HepG2 (cell line): ENCODE results near the gene L3MBTL1. TPM values are rescaled to one million over a fixed set of nuclear protein-coding genes. Genes with fewer than 3 reads are reported as not detected.

Experiments used
- AKAP8 ChIP-seq: sonication (generic); formaldehyde crosslinking; IDR thresholded peaks from 2 replicates; pipeline ENCODE4 v1.5.1; 2020; ENCODE audit warnings: mild to moderate bottlenecking, missing genetic modification reagents
- BHLHE40 ChIP-seq: IDR thresholded peaks from 2 replicates; pipeline ENCODE4 v1.6.1; 2011; ENCODE audit warnings: low read length, improper control_type of control experiment
- ETV5 ChIP-seq: IDR thresholded peaks from 2 replicates; pipeline ENCODE4 v1.6.1; 2018; ENCODE audit warnings: missing biosample characterization, missing genetic modification reagents, inconsistent platforms, borderline replicate concordance
- HMG20B ChIP-seq: conservative IDR thresholded peaks from 2 replicates; pipeline ENCODE4 v1.6.1; 2016; ENCODE audit warnings: missing genetic modification reagents, missing compliant biosample characterization
- JUNB ChIP-seq: sonication (generic); formaldehyde crosslinking; IDR thresholded peaks from 2 replicates; pipeline ENCODE4 v1.8.0; 2022; ENCODE audit warnings: missing genetic modification reagents, mild to moderate bottlenecking, borderline replicate concordance
- JUND ChIP-seq: sonication (generic); formaldehyde crosslinking; IDR thresholded peaks from 2 replicates; pipeline ENCODE4 v1.8.0; 2022; ENCODE audit warnings: mild to moderate bottlenecking, missing genetic modification reagents
- MAZ ChIP-seq, 2 experiments: sonication (generic) in 1 of 2; formaldehyde crosslinking in 1 of 2; IDR thresholded peaks; 2 replicates each; pipeline versions ENCODE4 v1.5.0 to v1.6.1; 2012 to 2020; ENCODE audit warnings: low read depth in 2 of 2, mild to moderate bottlenecking in 2 of 2, borderline replicate concordance in 1 of 2, improper control_type of control experiment in 1 of 2, low read length in 1 of 2, missing genetic modification reagents in 1 of 2, moderate library complexity in 1 of 2
- MYC ChIP-seq: sonication (generic); formaldehyde crosslinking; IDR thresholded peaks from 2 replicates; pipeline ENCODE4 v1.9.0; 2021; ENCODE audit warnings: missing genetic modification reagents, borderline replicate concordance
- RELA ChIP-seq: sonication (generic); formaldehyde crosslinking; IDR thresholded peaks from 2 replicates; pipeline ENCODE4 v1.4.0; 2020; ENCODE audit warnings: missing genetic modification reagents
- ZMYM4 ChIP-seq: sonication (generic); formaldehyde crosslinking; IDR thresholded peaks from 2 replicates; pipeline ENCODE4 v1.8.1; 2023; ENCODE audit warnings: mild to moderate bottlenecking, missing genetic modification reagents
- ZNF317 ChIP-seq: sonication (generic); formaldehyde crosslinking; IDR thresholded peaks from 2 replicates; pipeline ENCODE4 v1.5.0; 2020; ENCODE audit warnings: mild to moderate bottlenecking, missing genetic modification reagents
- ZNF33B ChIP-seq: sonication (generic); formaldehyde crosslinking; IDR thresholded peaks from 2 replicates; pipeline ENCODE4 v1.5.1; 2020; ENCODE audit warnings: mild to moderate bottlenecking, missing genetic modification reagents
- ZSCAN21 ChIP-seq: sonication (generic); formaldehyde crosslinking; IDR thresholded peaks from 2 replicates; pipeline ENCODE4 v1.8.0; 2022; ENCODE audit warnings: mild to moderate bottlenecking, missing genetic modification reagents, moderate library complexity, borderline replicate concordance
- polyA plus RNA-seq, 8 experiments: library from polyadenylated mRNA; depleted of rRNA in 3 of 8; stranded (reverse) in 7 of 8; unstranded in 1 of 8; fragments of >200 nt; fragmentation: Illumina TruSeq in 4 of 8; extraction: Trizol in 4 of 8; gene quantifications; 2 replicates each; pipeline versions ENCODE4 v1.2.1 to v1.2.3, GENCODE V29; 2011 to 2016; ENCODE audit warnings: low read depth in 4 of 8, missing spikeins in 1 of 8, mixed read lengths in 1 of 8; ENCODE audit not compliant: insufficient read depth in 1 of 8
- total RNA-seq, 5 experiments: library from RNA; depleted of rRNA; stranded (reverse); fragments of >200 nt; fragmentation: Illumina TruSeq; extraction: Trizol; gene quantifications; 2 replicates each; pipeline ENCODE4 v1.2.3, GENCODE V29; 2016; ENCODE audit warnings: low read depth in 1 of 5
- TF ChIP-seq, protein P1 (sequence below): sonication (generic); formaldehyde crosslinking; IDR thresholded peaks from 2 replicates; pipeline ENCODE4 v1.5.0; 2020; ENCODE audit warnings: mild to moderate bottlenecking, missing genetic modification reagents, borderline replicate concordance
- TF ChIP-seq, protein P2 (sequence below): sonication (generic); formaldehyde crosslinking; IDR thresholded peaks from 2 replicates; pipeline ENCODE4 v1.4.0; 2020; ENCODE audit warnings: mild to moderate bottlenecking, missing genetic modification reagents

L3MBTL1 gene
- total and polyA plus RNA-seq, 2 of the 13 experiments (the other 11 are each of a cell fraction or from before 2014, with no cell fraction given) = 9.0 to 17.8 TPM

DNA sequence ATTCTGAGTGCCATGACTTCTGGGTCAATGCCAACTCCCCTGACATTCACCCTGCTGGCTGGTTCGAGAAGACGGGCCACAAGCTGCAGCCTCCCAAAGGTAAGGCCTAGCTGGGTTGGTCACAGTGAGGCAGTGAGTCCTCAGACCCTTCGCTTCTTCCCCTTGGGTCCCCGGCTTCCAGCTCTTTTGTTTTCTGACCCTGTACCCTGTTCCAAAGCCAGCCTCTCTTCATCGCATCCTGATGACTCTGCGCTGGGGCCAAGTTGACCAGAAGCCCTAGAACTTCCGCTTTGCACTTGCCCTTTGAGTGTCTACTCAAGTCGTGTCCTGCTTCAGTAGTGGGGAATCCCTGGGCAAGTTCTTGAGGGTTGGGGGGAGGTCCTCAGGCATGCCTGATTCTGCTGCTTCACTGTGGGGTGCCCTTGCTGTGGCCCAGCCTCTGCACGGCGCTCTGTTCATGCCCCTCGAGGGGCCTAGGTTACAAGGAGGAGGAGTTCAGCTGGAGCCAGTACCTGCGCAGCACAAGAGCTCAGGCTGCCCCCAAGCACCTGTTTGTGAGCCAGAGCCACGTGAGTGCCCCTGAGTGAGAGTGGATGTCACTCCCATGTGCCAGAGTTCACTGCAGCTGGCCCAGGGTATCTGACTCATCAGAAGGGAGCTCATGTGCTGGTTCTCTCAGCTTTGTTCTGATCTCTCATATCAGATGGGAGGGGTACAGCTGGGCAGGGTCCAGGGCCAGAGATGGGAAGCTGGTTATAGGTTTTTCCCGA is 23.0 kb downstream of the L3MBTL1 start (continued):
- peak; percentile 97 for TF ChIP-seq JUND (CRISPR knock-in tag)
- TF ChIP-seq ZNF33B = peak; percentile 90
- TF ChIP-seq MAZ (IDR thresholded peaks at IDR 0.05; ENCODE audit: borderline replicate concordance, low read depth, low read length) = peak; percentile 62
- peak; percentile 67; the same call in 1 of the 2 replicates for TF ChIP-seq MAZ (CRISPR knock-in tag; IDR thresholded peaks at IDR 0.05; ENCODE audit: low read depth)
- TF ChIP-seq ZMYM4 (CRISPR knock-in tag) = peak; percentile 70
- TF ChIP-seq JUNB (CRISPR knock-in tag) = peak; percentile 72; the same call in 1 of the 2 replicates
- TF ChIP-seq BHLHE40 = peak; percentile 96
- TF ChIP-seq RELA (CRISPR knock-in tag) = no peak
- 0 out of 2 replicates have a peak, but pooled peaks have one; percentile 49 for TF ChIP-seq AKAP8 (CRISPR knock-in tag)
- TF ChIP-seq, protein P1, sequence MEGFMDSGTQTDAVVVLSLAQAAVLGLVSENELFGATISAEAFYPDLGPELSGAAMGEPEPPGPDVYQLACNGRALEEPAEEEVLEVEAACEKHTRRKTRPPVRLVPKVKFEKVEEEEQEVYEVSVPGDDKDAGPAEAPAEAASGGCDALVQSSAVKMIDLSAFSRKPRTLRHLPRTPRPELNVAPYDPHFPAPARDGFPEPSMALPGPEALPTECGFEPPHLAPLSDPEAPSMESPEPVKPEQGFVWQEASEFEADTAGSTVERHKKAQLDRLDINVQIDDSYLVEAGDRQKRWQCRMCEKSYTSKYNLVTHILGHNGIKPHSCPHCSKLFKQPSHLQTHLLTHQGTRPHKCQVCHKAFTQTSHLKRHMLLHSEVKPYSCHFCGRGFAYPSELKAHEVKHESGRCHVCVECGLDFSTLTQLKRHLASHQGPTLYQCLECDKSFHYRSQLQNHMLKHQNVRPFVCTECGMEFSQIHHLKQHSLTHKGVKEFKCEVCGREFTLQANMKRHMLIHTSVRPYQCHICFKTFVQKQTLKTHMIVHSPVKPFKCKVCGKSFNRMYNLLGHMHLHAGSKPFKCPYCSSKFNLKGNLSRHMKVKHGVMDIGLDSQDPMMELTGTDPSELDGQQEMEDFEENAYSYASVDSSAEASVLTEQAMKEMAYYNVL (CRISPR knock-in tag) = peak; percentile 83; the same call in 1 of the 2 replicates
- TF ChIP-seq, protein P2, sequence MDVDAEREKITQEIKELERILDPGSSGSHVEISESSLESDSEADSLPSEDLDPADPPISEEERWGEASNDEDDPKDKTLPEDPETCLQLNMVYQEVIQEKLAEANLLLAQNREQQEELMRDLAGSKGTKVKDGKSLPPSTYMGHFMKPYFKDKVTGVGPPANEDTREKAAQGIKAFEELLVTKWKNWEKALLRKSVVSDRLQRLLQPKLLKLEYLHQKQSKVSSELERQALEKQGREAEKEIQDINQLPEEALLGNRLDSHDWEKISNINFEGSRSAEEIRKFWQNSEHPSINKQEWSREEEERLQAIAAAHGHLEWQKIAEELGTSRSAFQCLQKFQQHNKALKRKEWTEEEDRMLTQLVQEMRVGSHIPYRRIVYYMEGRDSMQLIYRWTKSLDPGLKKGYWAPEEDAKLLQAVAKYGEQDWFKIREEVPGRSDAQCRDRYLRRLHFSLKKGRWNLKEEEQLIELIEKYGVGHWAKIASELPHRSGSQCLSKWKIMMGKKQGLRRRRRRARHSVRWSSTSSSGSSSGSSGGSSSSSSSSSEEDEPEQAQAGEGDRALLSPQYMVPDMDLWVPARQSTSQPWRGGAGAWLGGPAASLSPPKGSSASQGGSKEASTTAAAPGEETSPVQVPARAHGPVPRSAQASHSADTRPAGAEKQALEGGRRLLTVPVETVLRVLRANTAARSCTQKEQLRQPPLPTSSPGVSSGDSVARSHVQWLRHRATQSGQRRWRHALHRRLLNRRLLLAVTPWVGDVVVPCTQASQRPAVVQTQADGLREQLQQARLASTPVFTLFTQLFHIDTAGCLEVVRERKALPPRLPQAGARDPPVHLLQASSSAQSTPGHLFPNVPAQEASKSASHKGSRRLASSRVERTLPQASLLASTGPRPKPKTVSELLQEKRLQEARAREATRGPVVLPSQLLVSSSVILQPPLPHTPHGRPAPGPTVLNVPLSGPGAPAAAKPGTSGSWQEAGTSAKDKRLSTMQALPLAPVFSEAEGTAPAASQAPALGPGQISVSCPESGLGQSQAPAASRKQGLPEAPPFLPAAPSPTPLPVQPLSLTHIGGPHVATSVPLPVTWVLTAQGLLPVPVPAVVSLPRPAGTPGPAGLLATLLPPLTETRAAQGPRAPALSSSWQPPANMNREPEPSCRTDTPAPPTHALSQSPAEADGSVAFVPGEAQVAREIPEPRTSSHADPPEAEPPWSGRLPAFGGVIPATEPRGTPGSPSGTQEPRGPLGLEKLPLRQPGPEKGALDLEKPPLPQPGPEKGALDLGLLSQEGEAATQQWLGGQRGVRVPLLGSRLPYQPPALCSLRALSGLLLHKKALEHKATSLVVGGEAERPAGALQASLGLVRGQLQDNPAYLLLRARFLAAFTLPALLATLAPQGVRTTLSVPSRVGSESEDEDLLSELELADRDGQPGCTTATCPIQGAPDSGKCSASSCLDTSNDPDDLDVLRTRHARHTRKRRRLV (CRISPR knock-in tag) = peak; percentile 56; the same call in 1 of the 2 replicates
- peak; percentile 88 for TF ChIP-seq ZNF317 (CRISPR knock-in tag)
- TF ChIP-seq MYC (CRISPR knock-in tag) = peak; percentile 94
- TF ChIP-seq ETV5 (CRISPR knock-in tag) = peak; percentile 62
- TF ChIP-seq ZSCAN21 (CRISPR knock-in tag) = peak; percentile 94
- TF ChIP-seq HMG20B (CRISPR knock-in tag) = peak; percentile 48; the same call in 1 of the 2 replicates
